Chondrocyte (in vitro differentiated cells): ENCODE data around the gene FXYD6. TPM values are rescaled to one million over a fixed set of nuclear protein-coding genes. Genes with fewer than 3 reads are reported as not detected.

Source experiments
- DNase-seq: peaks from one replicate; pipeline ENCODE4 v3.0.0; 2021; ENCODE audit warnings: mixed read lengths, low spot score
- H3K27ac Mint-ChIP-seq: one replicate; pipeline ENCODE4 v1.8.0; 2021; ENCODE audit warnings: mild to moderate bottlenecking, moderate library complexity, mixed read lengths; ENCODE audit not compliant: unreplicated experiment
- H3K27me3 Mint-ChIP-seq: 2 replicates; pipeline ENCODE4 v1.8.0; 2021; ENCODE audit warnings: low read depth, mixed read lengths
- H3K36me3 Mint-ChIP-seq: 2 replicates; pipeline ENCODE4 v1.8.0; 2021; ENCODE audit warnings: low read depth, mixed read lengths
- H3K4me1 Mint-ChIP-seq: 2 replicates; pipeline ENCODE4 v1.8.0; 2021; ENCODE audit warnings: low read depth, mild to moderate bottlenecking, mixed read lengths
- H3K4me3 Mint-ChIP-seq: one replicate; pipeline ENCODE4 v1.8.0; 2021; ENCODE audit warnings: mild to moderate bottlenecking, moderate library complexity, mixed read lengths; ENCODE audit not compliant: unreplicated experiment
- H3K9me3 Mint-ChIP-seq: 2 replicates; pipeline ENCODE4 v1.8.0; 2021; ENCODE audit warnings: low read depth, mixed read lengths
- CTCF ChIP-seq: fragments of 200-600 bp; sonication (generic); IDR thresholded peaks from 2 replicates; pipeline ENCODE4 v1.5.0; 2021; ENCODE audit warnings: antibody characterized with exemption, mild to moderate bottlenecking, moderate library complexity
- total RNA-seq: library from RNA; stranded (reverse); gene quantifications from 3 replicates; pipeline ENCODE4 v1.2.1, GENCODE V29; 2021

Gene FXYD6
- total RNA-seq, 1 donor from 2014 or later = 2.8 TPM

- H3K36me3 Mint-ChIP-seq = no peaks in the 10 kb centered on the region
- peaks cover 11% of the 10 kb centered on the region for H3K4me1 Mint-ChIP-seq
- TF ChIP-seq CTCF = no peak
- no peak overlapping the region for H3K27ac Mint-ChIP-seq
- H3K27me3 Mint-ChIP-seq = peaks cover 31% of the 10 kb centered on the region
- H3K4me3 Mint-ChIP-seq = no peak overlapping the region
- no peaks in the 10 kb centered on the region for H3K9me3 Mint-ChIP-seq
- no peak for DNase-seq
These were observed 4.7 kb downstream of the FXYD6 start for GRCh38 chr11:117871784-117872183.

GRCh38 chr11:117871160-117871559 lies 5.3 kb downstream of the FXYD6 start:
- no peak overlapping the region for H3K4me3 Mint-ChIP-seq
- no peak for TF ChIP-seq CTCF
- no peaks in the 10 kb centered on the region for H3K36me3 Mint-ChIP-seq
- H3K27ac Mint-ChIP-seq = no peak overlapping the region
- H3K9me3 Mint-ChIP-seq = no peaks in the 10 kb centered on the region
- H3K4me1 Mint-ChIP-seq = peaks cover 8% of the 10 kb centered on the region
- peaks cover 28% of the 10 kb centered on the region for H3K27me3 Mint-ChIP-seq
- DNase-seq = no peak

GRCh38 chr11:117870103-117870952 lies 6.1 kb downstream of the FXYD6 start:
- Mint-ChIP-seq H3K27me3 (peaks cover 25% of the 10 kb centered on the region), H3K9me3 (no peaks in the 10 kb centered on the region), H3K27ac (no peak overlapping the region), H3K36me3 (no peaks in the 10 kb centered on the region), H3K4me3 (no peak overlapping the region), H3K4me1 (peaks cover 4% of the 10 kb centered on the region)
- TF ChIP-seq CTCF = no peak
- DNase-seq = no peak

- no peak for DNase-seq
- Mint-ChIP-seq H3K9me3 (no peaks in the 10 kb centered on the region), H3K4me1 (no peaks in the 10 kb centered on the region), H3K36me3 (no peaks in the 10 kb centered on the region), H3K27me3 (peaks cover 20% of the 10 kb centered on the region), H3K27ac (no peak overlapping the region), H3K4me3 (no peak overlapping the region)
- no peak for TF ChIP-seq CTCF
These were observed 6.9 kb downstream of the FXYD6 start for GRCh38 chr11:117869604-117870003.

- H3K4me3 Mint-ChIP-seq = no peak overlapping the region
- no peak for DNase-seq
- no peak overlapping the region for H3K27ac Mint-ChIP-seq
- no peak for TF ChIP-seq CTCF
- peaks cover 15% of the 10 kb centered on the region for H3K27me3 Mint-ChIP-seq
- H3K4me1 Mint-ChIP-seq = no peaks in the 10 kb centered on the region
- no peaks in the 10 kb centered on the region for H3K36me3 Mint-ChIP-seq
- no peaks in the 10 kb centered on the region for H3K9me3 Mint-ChIP-seq
These were observed 7.5 kb downstream of the FXYD6 start for GRCh38 chr11:117868815-117869561.
